Thyroid gland (tissue), 4 donors: ENCODE results near the gene CD9.

Experiments used
- POLR2A ChIP-seq, 2 donors: fragments of 450-650 bp; IDR thresholded peaks; one replicate each; pipeline ENCODE4 v1.6.1; 2017; ENCODE audit warnings: antibody characterized with exemption in 2 of 2, mild to moderate bottlenecking in 2 of 2, moderate library complexity in 1 of 2
- TF ChIP-seq, protein P1 (sequence below), 6 experiments: fragments of 200-600 bp in 3 of 6; fragments of 450-650 bp in 3 of 6; sonication (generic) in 3 of 6; IDR thresholded peaks; one replicate each; pipeline ENCODE4 v1.5.1; 2016 to 2019; ENCODE audit warnings: antibody characterized with exemption in 6 of 6, mild to moderate bottlenecking in 2 of 6, inconsistent platforms in 1 of 6, moderate library complexity in 1 of 6

DNA sequence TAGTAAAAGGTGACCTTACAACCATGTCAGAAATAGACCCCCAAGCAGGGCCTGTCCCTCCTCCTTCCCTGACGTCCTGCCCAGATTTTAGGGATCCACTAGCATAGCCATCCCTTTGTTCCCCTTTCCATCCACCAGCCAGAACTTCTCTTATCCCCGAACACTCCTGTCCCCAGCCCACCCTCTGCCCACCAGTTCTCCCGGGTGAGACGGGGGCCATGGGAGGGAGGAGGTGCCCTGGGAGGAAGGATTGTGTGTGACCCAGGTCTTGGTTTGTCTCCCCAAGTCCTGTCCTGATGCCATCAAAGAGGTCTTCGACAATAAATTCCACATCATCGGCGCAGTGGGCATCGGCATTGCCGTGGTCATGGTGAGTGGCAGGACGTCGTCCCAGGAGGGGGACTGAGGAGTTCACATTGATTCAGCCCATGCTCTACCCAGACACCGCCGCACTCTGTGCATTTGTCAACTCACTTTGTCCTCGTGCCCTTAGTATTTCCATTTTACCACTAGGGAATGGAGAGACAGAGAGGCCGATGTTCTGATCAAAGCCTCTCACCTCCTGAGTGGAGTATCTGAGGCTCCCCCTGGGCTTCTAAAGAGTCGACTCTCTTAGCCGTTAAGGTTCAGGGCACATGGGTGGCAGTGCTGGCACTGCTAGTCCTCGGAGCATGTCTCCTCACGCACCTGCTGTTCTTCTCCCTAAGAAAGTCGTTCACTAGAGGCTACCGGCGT, 35.9 kb downstream of the CD9 start:
- TF ChIP-seq, protein P1, sequence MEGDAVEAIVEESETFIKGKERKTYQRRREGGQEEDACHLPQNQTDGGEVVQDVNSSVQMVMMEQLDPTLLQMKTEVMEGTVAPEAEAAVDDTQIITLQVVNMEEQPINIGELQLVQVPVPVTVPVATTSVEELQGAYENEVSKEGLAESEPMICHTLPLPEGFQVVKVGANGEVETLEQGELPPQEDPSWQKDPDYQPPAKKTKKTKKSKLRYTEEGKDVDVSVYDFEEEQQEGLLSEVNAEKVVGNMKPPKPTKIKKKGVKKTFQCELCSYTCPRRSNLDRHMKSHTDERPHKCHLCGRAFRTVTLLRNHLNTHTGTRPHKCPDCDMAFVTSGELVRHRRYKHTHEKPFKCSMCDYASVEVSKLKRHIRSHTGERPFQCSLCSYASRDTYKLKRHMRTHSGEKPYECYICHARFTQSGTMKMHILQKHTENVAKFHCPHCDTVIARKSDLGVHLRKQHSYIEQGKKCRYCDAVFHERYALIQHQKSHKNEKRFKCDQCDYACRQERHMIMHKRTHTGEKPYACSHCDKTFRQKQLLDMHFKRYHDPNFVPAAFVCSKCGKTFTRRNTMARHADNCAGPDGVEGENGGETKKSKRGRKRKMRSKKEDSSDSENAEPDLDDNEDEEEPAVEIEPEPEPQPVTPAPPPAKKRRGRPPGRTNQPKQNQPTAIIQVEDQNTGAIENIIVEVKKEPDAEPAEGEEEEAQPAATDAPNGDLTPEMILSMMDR (IDR thresholded peaks at IDR 0.05), result no peak
- TF ChIP-seq POLR2A (IDR thresholded peaks at IDR 0.05), result no peak
